K562 (cell line): ENCODE measurements around the gene FAM171A1. TPM values are rescaled to one million over a fixed set of nuclear protein-coding genes. Genes with fewer than 3 reads are reported as not detected.
A peak's percentile ranks its signal among the peaks of the same experiment; 100 is the strongest.

Source experiments
- ATAC-seq: fragments of 200-7000 bp; cut with Tn5 transposase; 3 replicates; pipeline ENCODE4 v1.9.1; 2020; ENCODE audit warnings: moderate library complexity
- BruUV-seq: library from RNA; stranded (reverse); fragments of 400-500 nt; replicated peaks from 2 replicates; lab custom pipeline; 2021; lab: Mats Ljungman, UMichigan
- CTCF ChIA-PET: fragments of 300-600 bp; formaldehyde crosslinking; extraction: SDS; loops from one replicate; lab custom pipeline; 2021; ENCODE audit warnings: low intra/inter-chr PET ratio; lab: Yijun Ruan, JAX
- POLR2A ChIA-PET: fragments of 300-600, 350-650 bp; sonication (Branson Sonifier 250); formaldehyde crosslinking; extraction: SDS; loops from one replicate; lab custom pipeline; 2021; ENCODE audit warnings: antibody characterized with exemption, inconsistent platforms; lab: Yijun Ruan, JAX
- DNase-seq, 4 experiments: peaks; one replicate each; pipeline versions ENCODE4 v3.0.0 to v3.0.0-alpha.2; 2011 to 2018; ENCODE audit warnings: low spot score in 3 of 4, mixed read lengths in 3 of 4; ENCODE audit errors: extremely low read depth in 1 of 4
- FAIRE-seq: peaks from 2 replicates; lab custom pipeline; 2011; peaks lifted over from hg19 to GRCh38; lab: Jason Lieb, UNC
- H2AFZ ChIP-seq: 2 replicates; pipeline ENCODE4 v1.6.0; 2011; ENCODE audit warnings: low read depth, low read length, control low read depth, inconsistent platforms
- H3K27ac ChIP-seq: fragments of 200-600 bp; 3 replicates; pipeline ENCODE4 v1.8.0; 2011; ENCODE audit warnings: low read depth, mild to moderate bottlenecking, control low read depth, inconsistent platforms, low read length, moderate library complexity, mixed read lengths; ENCODE audit errors: extremely low read depth
- H3K27me3 ChIP-seq, 2 experiments: fragments of 300-600 bp in 1 of 2; 2 replicates in 1 of 2; 3 replicates in 1 of 2; pipeline versions ENCODE4 v1.6.0 to v1.8.0; 2011; ENCODE audit warnings: inconsistent platforms in 2 of 2, low read length in 2 of 2, mild to moderate bottlenecking in 1 of 2, mixed read lengths in 1 of 2, moderate library complexity in 1 of 2; ENCODE audit not compliant: control insufficient read depth in 2 of 2, insufficient read depth in 2 of 2
- H3K36me3 ChIP-seq: fragments of 300-600 bp; 3 replicates; pipeline ENCODE4 v1.8.0; 2011; ENCODE audit warnings: mild to moderate bottlenecking, low read length, inconsistent platforms; ENCODE audit not compliant: control insufficient read depth, insufficient read depth
- H3K4me1 ChIP-seq, 2 experiments: fragments of 200-600 bp in 1 of 2; replicated peaks in 1 of 2; 2 replicates in 1 of 2; 3 replicates in 1 of 2; pipeline versions ENCODE4 v1.5.1 to v1.8.0; 2011; ENCODE audit warnings: inconsistent platforms in 2 of 2, low read length in 2 of 2, mild to moderate bottlenecking in 1 of 2, mixed read lengths in 1 of 2, moderate library complexity in 1 of 2; ENCODE audit not compliant: control insufficient read depth in 2 of 2, insufficient read depth in 2 of 2
- H3K4me2 ChIP-seq: 2 replicates; pipeline ENCODE4 v1.6.1; 2011; ENCODE audit warnings: low read length, control low read depth, inconsistent platforms, mixed read lengths; ENCODE audit not compliant: insufficient read depth
- H3K4me3 ChIP-seq: fragments of 200-600 bp; sonication (generic), shearing (Covaris generic); 2 replicates; pipeline ENCODE4 v1.5.1; 2016; ENCODE audit warnings: control low read depth, inconsistent platforms
- H3K79me2 ChIP-seq: fragments of 200-600 bp; 3 replicates; pipeline ENCODE4 v1.8.0; 2011; ENCODE audit warnings: low read length, inconsistent platforms; ENCODE audit not compliant: control insufficient read depth, insufficient read depth
- H3K9ac ChIP-seq, 2 experiments: 2 replicates each; pipeline versions ENCODE4 v1.6.0 to v1.6.1; 2011; ENCODE audit warnings: low read depth in 2 of 2, low read length in 2 of 2, control low read depth in 1 of 2, inconsistent platforms in 1 of 2, mild to moderate bottlenecking in 1 of 2, mixed read lengths in 1 of 2; ENCODE audit not compliant: insufficient read depth in 1 of 2
- H3K9me1 ChIP-seq: one replicate; pipeline ENCODE4 v1.6.0; 2011; ENCODE audit warnings: inconsistent platforms, mild to moderate bottlenecking, low read length, moderate library complexity; ENCODE audit not compliant: control insufficient read depth, insufficient read depth
- H3K9me3 ChIP-seq: replicated peaks from 2 replicates; pipeline ENCODE4 v1.5.1; 2011; ENCODE audit warnings: low read depth, low read length, inconsistent platforms; ENCODE audit not compliant: control insufficient read depth, insufficient read depth
- H4K20me1 ChIP-seq: replicated peaks from 2 replicates; pipeline ENCODE4 v1.6.1; 2011; ENCODE audit warnings: low read length, inconsistent platforms, mixed read lengths; ENCODE audit not compliant: control insufficient read depth, insufficient read depth
- BHLHE40 ChIP-seq: IDR thresholded peaks from 2 replicates; pipeline ENCODE4 v1.6.1; 2011; ENCODE audit warnings: low read length, improper control_type of control experiment
- CXXC5 ChIP-seq: fragments of 250-450 bp; sonication (Bioruptor Pico); IDR thresholded peaks from 2 replicates; pipeline ENCODE4 v1.8.0; 2022; ENCODE audit warnings: inconsistent platforms, mild to moderate bottlenecking, moderate library complexity
- ELF1 ChIP-seq: fragments of 200-800 bp; sonication (Bioruptor generic); IDR thresholded peaks from 2 replicates; pipeline ENCODE4 v1.6.1; 2016; ENCODE audit warnings: missing genetic modification characterization, missing compliant biosample characterization
- FOXK2 ChIP-seq, 2 experiments: fragments of 450-650 bp; IDR thresholded peaks in 1 of 2; conservative IDR thresholded peaks in 1 of 2; 2 replicates each; pipeline ENCODE4 v1.6.1; 2016; ENCODE audit warnings: low read depth in 2 of 2, mild to moderate bottlenecking in 1 of 2
- GABPA ChIP-seq: fragments of 200-800 bp; sonication (Bioruptor generic); conservative IDR thresholded peaks from 2 replicates; pipeline ENCODE4 v1.6.1; 2016; ENCODE audit warnings: low read depth, missing genetic modification characterization, missing compliant biosample characterization
- KAT8 ChIP-seq: fragments of 450-650 bp; IDR thresholded peaks from 2 replicates; pipeline ENCODE4 v1.6.1; 2016; ENCODE audit warnings: low read depth, mild to moderate bottlenecking
- MAFK ChIP-seq: IDR thresholded peaks from 2 replicates; pipeline ENCODE4 v1.6.1; 2011; ENCODE audit warnings: low read length, improper control_type of control experiment
- MAZ ChIP-seq, 2 experiments: fragments of 450-650 bp in 1 of 2; sonication (generic) in 1 of 2; formaldehyde crosslinking; IDR thresholded peaks in 1 of 2; conservative IDR thresholded peaks in 1 of 2; 2 replicates each; pipeline versions ENCODE4 v1.4.0 to v1.5.0; 2020; ENCODE audit warnings: mild to moderate bottlenecking in 1 of 2, missing genetic modification reagents in 1 of 2
- MEIS2 ChIP-seq: fragments of 450-650 bp; IDR thresholded peaks from 2 replicates; pipeline ENCODE4 v1.6.1; 2014; ENCODE audit warnings: mild to moderate bottlenecking; ENCODE audit not compliant: partially characterized antibody
- RCOR1 ChIP-seq, 2 experiments: IDR thresholded peaks; 2 replicates each; pipeline ENCODE4 v1.6.1; 2012; ENCODE audit warnings: low read depth in 2 of 2, low read length in 2 of 2, borderline replicate concordance in 1 of 2, improper control_type of control experiment in 1 of 2
- RNF2 ChIP-seq: sonication (generic); IDR thresholded peaks from 2 replicates; pipeline ENCODE4 v1.6.1; 2016
- SOX6 ChIP-seq: fragments of 450-650 bp; IDR thresholded peaks from 2 replicates; pipeline ENCODE4 v1.6.1; 2014; ENCODE audit warnings: mild to moderate bottlenecking
- SP2 ChIP-seq: IDR thresholded peaks from 2 replicates; pipeline ENCODE4 v1.6.1; 2011; ENCODE audit warnings: mild to moderate bottlenecking, low read depth, low read length, moderate library complexity; ENCODE audit not compliant: poor library complexity, severe bottlenecking; ENCODE audit errors: extremely low read depth
- SPI1 ChIP-seq: IDR thresholded peaks from 2 replicates; pipeline ENCODE4 v1.6.1; 2011; ENCODE audit warnings: low read depth, low read length, control low read depth, borderline replicate concordance
- TCF3 ChIP-seq: sonication (generic); formaldehyde crosslinking; IDR thresholded peaks from 2 replicates; pipeline ENCODE4 v1.4.0; 2020; ENCODE audit warnings: mild to moderate bottlenecking, missing genetic modification reagents
- ZEB2 ChIP-seq: fragments of 450-650 bp; IDR thresholded peaks from 2 replicates; pipeline ENCODE4 v1.6.1; 2016
- WGBS: fragments of 100-300 bp; shearing (Covaris generic); methylation state at CpG from one replicate; pipeline ENCODE4 v1.1.6; 2016; ENCODE audit warnings: low coverage, mixed read lengths; ENCODE audit not compliant: insufficient coverage; ENCODE audit errors: missing lambda C conversion rate; 5-methylcytosine and 5-hydroxymethylcytosine counted together
- in situ Hi-C: fragments of 300-500 bp; cut with MboI; formaldehyde crosslinking; loops from 4 replicates; pipeline ENCODE4 v1.15.0; 2018; ENCODE audit warnings: inconsistent platforms, mixed read lengths
- intact Hi-C: fragments of 100-400 bp; cut with micrococcal nuclease; formaldehyde crosslinking; loops from 2 replicates; pipeline ENCODE4 v1.14.2; 2022
- polyA plus RNA-seq, 8 experiments: library from polyadenylated mRNA; depleted of rRNA in 4 of 8; stranded (reverse) in 5 of 8; unstranded in 3 of 8; fragments of >200 nt; fragmentation: Nextera tagmentation in 2 of 8; fragmentation: Illumina TruSeq in 1 of 8; extraction: Ambion mirVana in 2 of 8; extraction: Trizol in 1 of 8; gene quantifications; 2 replicates each; pipeline versions ENCODE4 v1.2.1 to v1.2.3, GENCODE V29; 2011 to 2014; ENCODE audit warnings: inconsistent platforms in 1 of 8, missing spikeins in 1 of 8
- total RNA-seq, 7 experiments: library from RNA; depleted of rRNA in 6 of 7; stranded (reverse); fragments of >200 nt in 6 of 7; fragmentation: Illumina TruSeq in 2 of 7; extraction: Trizol in 2 of 7; gene quantifications; 2 replicates each; pipeline versions ENCODE4 v1.2.1 to v1.2.3, GENCODE V29; 2011 to 2021; ENCODE audit warnings: low replicate concordance in 1 of 7
- TF ChIP-seq, protein P1 (sequence below): fragments of 200-800 bp; sonication (Bioruptor generic); IDR thresholded peaks from 2 replicates; pipeline ENCODE4 v1.6.1; 2017; ENCODE audit warnings: missing genetic modification characterization, missing compliant biosample characterization
- TF ChIP-seq, protein P2 (sequence below): fragments of 250-450 bp; sonication (Bioruptor Pico); IDR thresholded peaks from 2 replicates; pipeline ENCODE4 v1.5.0; 2021; ENCODE audit warnings: mild to moderate bottlenecking, borderline replicate concordance

Gene FAM171A1
- total and polyA plus RNA-seq, 9 of the 15 experiments (the other 6 are each of a cell fraction or from before 2014, with no cell fraction given): 0.51 to 8.2 (median 4.8) TPM

DNA sequence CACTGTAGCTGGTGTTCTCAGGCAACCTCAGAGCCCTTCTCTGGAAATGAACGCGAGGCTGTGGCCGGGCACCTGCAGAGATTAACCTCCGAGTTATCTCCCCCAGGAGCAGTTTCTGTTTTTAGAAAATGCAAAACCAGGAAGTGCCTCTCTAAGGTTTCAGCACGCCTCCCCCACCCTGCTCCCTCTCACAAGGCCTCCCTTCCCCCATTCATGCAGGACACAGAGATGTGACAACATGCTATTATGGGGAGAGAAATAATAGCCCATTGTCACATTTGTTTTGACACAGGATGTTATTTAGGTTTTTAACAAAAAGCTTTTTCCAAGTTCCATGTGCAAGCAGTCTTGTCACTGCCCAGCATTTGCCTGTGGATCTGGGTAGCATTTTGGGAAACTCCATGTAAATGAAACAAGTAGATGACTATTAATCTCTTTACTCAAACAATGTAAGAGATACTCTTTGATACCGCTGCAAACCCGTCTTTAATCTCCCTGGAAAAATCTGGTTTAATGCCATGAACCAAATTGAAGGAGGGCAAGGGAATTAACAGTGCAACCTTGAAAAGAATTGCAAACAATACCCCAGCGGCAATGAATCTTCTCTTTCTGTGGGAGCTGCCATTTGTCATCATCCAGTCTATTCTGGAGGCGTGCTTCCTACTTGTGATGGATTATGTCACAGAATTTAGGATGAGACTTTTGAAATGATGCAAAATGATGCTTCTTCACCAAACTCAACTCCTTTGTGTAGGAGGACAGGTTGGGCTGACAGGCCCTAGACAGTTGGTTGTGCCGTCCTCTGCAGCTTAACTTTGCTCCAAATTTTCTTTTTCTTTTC lies 116.1 kb downstream of the FAM171A1 start:
- Histone ChIP-seq H2AFZ (no peak overlapping the region), H3K4me3 (no peak overlapping the region), H3K9me1 (no peaks in the 10 kb centered on the region), H3K9ac (no peak overlapping the region), H3K27me3 (peaks cover 4 to 40% of the 10 kb centered on the region in 2 experiments; a peak in 4 of 5 replicates), H3K36me3 (no peaks in the 10 kb centered on the region), H3K79me2 (no peaks in the 10 kb centered on the region), H3K27ac (no peak overlapping the region), H3K4me1 (peaks cover 0 to 10% of the 10 kb centered on the region in 2 experiments; a peak in 3 of 5 replicates), H3K9me3 (no peaks in the 10 kb centered on the region), H4K20me1 (0 out of 2 replicates have a peak, but pooled peaks cover 3% of the 10 kb centered on the region), H3K4me2 (no peak overlapping the region)
- ChIA-PET POLR2A (interaction anchor here (0.6 to 1.5 kb wide), 3 partner anchors 10 to 103 kb away, joined by 3 to 4 read pairs (median 4); no protein-coding TSS in a partner anchor), CTCF (no interaction called here)
- DNase-seq (peak in 2 of 4 experiments; percentile 46 to 61), FAIRE-seq (peak; percentile 59), ATAC-seq (peak; percentile 63)
- TF ChIP-seq KAT8 (no peak), GABPA (no peak), ZEB2 (0 out of 2 replicates have a peak, but pooled peaks have one; percentile 15), MAZ (CRISPR knock-in tag; conservative IDR thresholded peaks at IDR 0.05 in 1 of 2, IDR thresholded peaks at IDR 0.05 in 1 of 2) (0 out of 4 replicates have a peak, but pooled peaks of 1 of the 2 experiments have one; percentile 21), SOX6 (peak; percentile 44; the same call in 1 of the 2 replicates), CXXC5 (CRISPR knock-in tag) (peak; percentile 38; the same call in 1 of the 2 replicates), RNF2 (0 out of 2 replicates have a peak, but pooled peaks have one; percentile 2), SP2 (no peak), SPI1 (peak; percentile 78), MAFK (no peak), FOXK2 (conservative IDR thresholded peaks at IDR 0.05 in 1 of 2, IDR thresholded peaks at IDR 0.05 in 1 of 2; ENCODE audit: low read depth in 2 of 2) (0 out of 4 replicates have a peak, but pooled peaks of 1 of the 2 experiments have one; percentile 29), BHLHE40 (peak; percentile 64), TCF3 (CRISPR knock-in tag) (peak; percentile 49), ELF1 (tag) (peak; percentile 83), RCOR1 (IDR thresholded peaks at IDR 0.05; ENCODE audit: borderline replicate concordance in 1 of 2, low read depth in 2 of 2, low read length in 2 of 2) (peak in 1 of 2 experiments; percentile 82; a peak in 2 of 4 replicates), MEIS2 (peak; percentile 25)
- TF ChIP-seq, protein P1, sequence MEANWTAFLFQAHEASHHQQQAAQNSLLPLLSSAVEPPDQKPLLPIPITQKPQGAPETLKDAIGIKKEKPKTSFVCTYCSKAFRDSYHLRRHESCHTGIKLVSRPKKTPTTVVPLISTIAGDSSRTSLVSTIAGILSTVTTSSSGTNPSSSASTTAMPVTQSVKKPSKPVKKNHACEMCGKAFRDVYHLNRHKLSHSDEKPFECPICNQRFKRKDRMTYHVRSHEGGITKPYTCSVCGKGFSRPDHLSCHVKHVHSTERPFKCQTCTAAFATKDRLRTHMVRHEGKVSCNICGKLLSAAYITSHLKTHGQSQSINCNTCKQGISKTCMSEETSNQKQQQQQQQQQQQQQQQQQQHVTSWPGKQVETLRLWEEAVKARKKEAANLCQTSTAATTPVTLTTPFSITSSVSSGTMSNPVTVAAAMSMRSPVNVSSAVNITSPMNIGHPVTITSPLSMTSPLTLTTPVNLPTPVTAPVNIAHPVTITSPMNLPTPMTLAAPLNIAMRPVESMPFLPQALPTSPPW: peak; percentile 39; the same call in 1 of the 2 replicates
- TF ChIP-seq, protein P2, sequence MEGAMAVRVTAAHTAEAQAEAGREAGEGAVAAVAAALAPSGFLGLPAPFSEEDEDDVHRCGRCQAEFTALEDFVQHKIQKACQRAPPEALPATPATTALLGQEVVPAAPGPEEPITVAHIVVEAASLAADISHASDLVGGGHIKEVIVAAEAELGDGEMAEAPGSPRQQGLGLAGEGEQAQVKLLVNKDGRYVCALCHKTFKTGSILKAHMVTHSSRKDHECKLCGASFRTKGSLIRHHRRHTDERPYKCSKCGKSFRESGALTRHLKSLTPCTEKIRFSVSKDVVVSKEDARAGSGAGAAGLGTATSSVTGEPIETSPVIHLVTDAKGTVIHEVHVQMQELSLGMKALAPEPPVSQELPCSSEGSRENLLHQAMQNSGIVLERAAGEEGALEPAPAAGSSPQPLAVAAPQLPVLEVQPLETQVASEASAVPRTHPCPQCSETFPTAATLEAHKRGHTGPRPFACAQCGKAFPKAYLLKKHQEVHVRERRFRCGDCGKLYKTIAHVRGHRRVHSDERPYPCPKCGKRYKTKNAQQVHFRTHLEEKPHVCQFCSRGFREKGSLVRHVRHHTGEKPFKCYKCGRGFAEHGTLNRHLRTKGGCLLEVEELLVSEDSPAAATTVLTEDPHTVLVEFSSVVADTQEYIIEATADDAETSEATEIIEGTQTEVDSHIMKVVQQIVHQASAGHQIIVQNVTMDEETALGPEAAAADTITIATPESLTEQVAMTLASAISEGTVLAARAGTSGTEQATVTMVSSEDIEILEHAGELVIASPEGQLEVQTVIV (CRISPR knock-in tag): no peak
- in situ Hi-C loops (no loop called here), intact Hi-C loops (no loop called here)
- WGBS: 3% methylated on average over 10 of the region's 10 CpGs
- no TSS peak for BruUV-seq
